Measurements from ENCODE around the gene PRRC2A.
A peak's percentile ranks its signal among the peaks of the same experiment; 100 is the strongest.

PRRC2A gene

DNA sequence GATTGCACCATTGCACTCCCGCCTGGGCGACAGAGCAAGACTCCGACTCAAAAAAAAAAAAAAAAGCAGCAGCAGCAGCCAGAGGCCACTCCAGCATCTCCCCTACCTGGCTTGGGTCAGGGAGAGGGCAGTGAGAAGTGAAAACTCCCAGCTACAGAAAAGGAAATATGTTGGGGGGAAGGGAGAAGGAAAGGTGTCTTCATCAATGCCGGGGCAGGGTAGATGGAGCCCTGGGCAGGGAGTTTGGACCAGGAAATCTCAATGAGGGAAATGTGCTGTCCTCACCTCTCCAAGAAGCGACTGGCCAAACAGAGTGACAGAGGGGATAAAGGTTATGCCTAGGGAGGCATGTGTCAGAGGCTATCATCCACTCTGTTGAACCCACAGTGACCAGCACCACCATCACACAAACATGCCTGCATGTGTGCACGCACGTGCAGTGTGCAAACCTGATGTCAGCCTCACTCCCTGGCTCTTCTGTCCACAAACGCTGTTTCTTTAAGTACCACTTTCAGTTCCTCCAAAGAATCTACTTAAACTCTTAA lies 6.4 kb upstream of the PRRC2A start:
- Histone ChIP-seq H3K27me3 (replicated peaks; ENCODE audit: control insufficient read depth, insufficient read depth, low read length, poor library complexity, severe bottlenecking) (no peaks in the 10 kb centered on the region), H3K9me3 (ENCODE audit: control insufficient read depth, low read length) (no peaks in the 10 kb centered on the region), H3K4me3 (ENCODE audit: insufficient read depth, low read depth, low read length, poor library complexity, severe bottlenecking) (no peak overlapping the region), H3K27ac (ENCODE audit: insufficient read depth, low read length, poor library complexity, severe bottlenecking) (no peak overlapping the region), H3K4me1 (ENCODE audit: control insufficient read depth, insufficient read depth, low read length, poor library complexity, severe bottlenecking) (no peaks in the 10 kb centered on the region), H3K36me3 (ENCODE audit: control insufficient read depth, insufficient read depth, low read length) (no peaks in the 10 kb centered on the region)
- no peak for DNase-seq

GRCh38 chr6:31614684-31615578 lies 5.6 kb upstream of the PRRC2A start, which contains the start of gene AIF1:
Gene AIF1 (plus strand): TSS chr6:31615234. CDS start chr6:31615330, 96 bp downstream.
- Histone ChIP-seq H3K36me3 (ENCODE audit: control insufficient read depth, insufficient read depth, low read length) (no peaks in the 10 kb centered on the region), H3K27ac (ENCODE audit: insufficient read depth, low read length, poor library complexity, severe bottlenecking) (no peak within 1 kb of the TSS), H3K9me3 (ENCODE audit: control insufficient read depth, low read length) (no peaks in the 10 kb centered on the region), H3K4me1 (ENCODE audit: control insufficient read depth, insufficient read depth, low read length, poor library complexity, severe bottlenecking) (no peaks in the 10 kb centered on the region), H3K27me3 (replicated peaks; ENCODE audit: control insufficient read depth, insufficient read depth, low read length, poor library complexity, severe bottlenecking) (no peaks in the 10 kb centered on the region), H3K4me3 (ENCODE audit: insufficient read depth, low read depth, low read length, poor library complexity, severe bottlenecking) (no peak within 1 kb of the TSS)
- no peak for DNase-seq

DNA sequence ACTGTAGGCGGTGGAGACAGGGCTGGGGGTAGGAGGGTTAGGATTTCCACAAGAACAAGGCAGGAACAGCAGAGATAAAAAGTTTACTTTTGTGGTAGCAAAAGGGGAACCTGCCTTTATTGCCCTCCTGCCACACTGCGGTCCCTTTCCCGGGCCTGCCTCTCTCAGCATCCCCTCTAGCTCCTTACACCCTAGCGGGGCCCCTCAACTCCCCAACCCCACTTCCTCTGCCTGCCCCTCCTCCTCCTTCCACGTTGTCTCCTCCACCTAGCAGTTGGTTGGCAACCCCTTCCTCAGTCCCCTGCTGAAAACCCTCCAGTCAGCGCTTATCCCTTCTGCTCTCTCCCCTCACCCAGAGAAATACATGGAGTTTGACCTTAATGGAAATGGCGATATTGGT lies 4.8 kb upstream of the PRRC2A start:
- H3K9me3 ChIP-seq (ENCODE audit: control insufficient read depth, low read length): no peaks in the 10 kb centered on the region
- no peaks in the 10 kb centered on the region for H3K36me3 ChIP-seq (ENCODE audit: control insufficient read depth, insufficient read depth, low read length)
- no peak overlapping the region for H3K27ac ChIP-seq (ENCODE audit: insufficient read depth, low read length, poor library complexity, severe bottlenecking)
- no peaks in the 10 kb centered on the region for H3K4me1 ChIP-seq (ENCODE audit: control insufficient read depth, insufficient read depth, low read length, poor library complexity, severe bottlenecking)
- no peaks in the 10 kb centered on the region for H3K27me3 ChIP-seq (replicated peaks; ENCODE audit: control insufficient read depth, insufficient read depth, low read length, poor library complexity, severe bottlenecking)
- DNase-seq: no peak
- H3K4me3 ChIP-seq (ENCODE audit: insufficient read depth, low read depth, low read length, poor library complexity, severe bottlenecking): no peak overlapping the region

GRCh38 chr6:31617010-31617409 lies 3.5 kb upstream of the PRRC2A start:
- DNase-seq: no peak
- H3K4me1 ChIP-seq (ENCODE audit: control insufficient read depth, insufficient read depth, low read length, poor library complexity, severe bottlenecking): peaks cover 7% of the 10 kb centered on the region
- no peaks in the 10 kb centered on the region for H3K9me3 ChIP-seq (ENCODE audit: control insufficient read depth, low read length)
- no peak overlapping the region for H3K27ac ChIP-seq (ENCODE audit: insufficient read depth, low read length, poor library complexity, severe bottlenecking)
- H3K4me3 ChIP-seq (ENCODE audit: insufficient read depth, low read depth, low read length, poor library complexity, severe bottlenecking): no peak overlapping the region
- H3K27me3 ChIP-seq (replicated peaks; ENCODE audit: control insufficient read depth, insufficient read depth, low read length, poor library complexity, severe bottlenecking): no peaks in the 10 kb centered on the region
- H3K36me3 ChIP-seq (ENCODE audit: control insufficient read depth, insufficient read depth, low read length): no peaks in the 10 kb centered on the region

DNA sequence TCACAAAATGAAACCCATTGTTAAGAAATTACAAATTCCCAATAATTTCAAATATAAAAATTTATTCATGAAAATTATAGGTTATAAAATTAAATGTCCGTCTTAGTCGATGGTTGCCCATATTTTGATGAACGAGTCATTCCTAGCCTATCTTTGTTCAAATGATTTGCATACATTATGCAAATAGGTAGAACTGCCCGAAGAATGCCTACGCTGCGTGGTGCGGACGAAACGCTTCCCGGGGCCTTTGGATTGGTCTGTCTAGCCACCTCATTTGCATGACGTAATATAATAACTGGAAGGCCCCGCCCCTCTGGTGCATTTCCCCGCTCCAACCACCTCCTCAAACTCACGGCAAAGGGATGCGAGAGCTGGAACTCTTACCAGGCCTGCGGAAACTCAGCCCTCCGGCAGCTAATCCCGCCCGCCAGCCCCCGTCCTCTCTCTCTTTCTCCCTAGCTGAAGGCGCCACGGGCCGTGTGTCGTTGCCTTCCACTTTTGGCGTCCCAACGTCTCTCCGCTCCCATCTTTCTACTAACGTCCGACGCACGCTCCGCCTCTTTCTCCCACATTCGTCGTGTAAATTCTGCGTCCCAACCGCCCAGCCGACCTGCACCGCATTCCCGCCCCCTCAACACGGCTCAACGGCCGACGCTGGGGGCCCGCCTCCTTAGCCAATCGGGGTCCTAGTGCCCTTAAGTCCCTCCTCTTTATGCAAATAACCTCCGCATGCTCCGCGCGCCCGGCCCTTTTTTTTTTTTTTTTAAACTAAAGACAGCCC lies 520 bp upstream of the PRRC2A start:
- Histone ChIP-seq H3K4me1 (ENCODE audit: control insufficient read depth, insufficient read depth, low read length, poor library complexity, severe bottlenecking) (peaks cover 7% of the 10 kb centered on the region), H3K4me3 (ENCODE audit: insufficient read depth, low read depth, low read length, poor library complexity, severe bottlenecking) (peak overlapping the region; percentile 56), H3K27me3 (replicated peaks; ENCODE audit: control insufficient read depth, insufficient read depth, low read length, poor library complexity, severe bottlenecking) (no peaks in the 10 kb centered on the region), H3K9me3 (ENCODE audit: control insufficient read depth, low read length) (no peaks in the 10 kb centered on the region), H3K27ac (ENCODE audit: insufficient read depth, low read length, poor library complexity, severe bottlenecking) (peak overlapping the region; percentile 92), H3K36me3 (ENCODE audit: control insufficient read depth, insufficient read depth, low read length) (peaks cover 18% of the 10 kb centered on the region)
- peak; percentile 95 for DNase-seq

GRCh38 chr6:31621320-31621939 lies 915 bp downstream of the PRRC2A start:
- Histone ChIP-seq H3K9me3 (ENCODE audit: control insufficient read depth, low read length) (no peaks in the 10 kb centered on the region), H3K4me1 (ENCODE audit: control insufficient read depth, insufficient read depth, low read length, poor library complexity, severe bottlenecking) (peaks cover 7% of the 10 kb centered on the region), H3K36me3 (ENCODE audit: control insufficient read depth, insufficient read depth, low read length) (peaks cover 32% of the 10 kb centered on the region), H3K27ac (ENCODE audit: insufficient read depth, low read length, poor library complexity, severe bottlenecking) (peak overlapping the region; percentile 92), H3K27me3 (replicated peaks; ENCODE audit: control insufficient read depth, insufficient read depth, low read length, poor library complexity, severe bottlenecking) (no peaks in the 10 kb centered on the region), H3K4me3 (ENCODE audit: insufficient read depth, low read depth, low read length, poor library complexity, severe bottlenecking) (peak overlapping the region; percentile 56)
- DNase-seq: no peak

DNA sequence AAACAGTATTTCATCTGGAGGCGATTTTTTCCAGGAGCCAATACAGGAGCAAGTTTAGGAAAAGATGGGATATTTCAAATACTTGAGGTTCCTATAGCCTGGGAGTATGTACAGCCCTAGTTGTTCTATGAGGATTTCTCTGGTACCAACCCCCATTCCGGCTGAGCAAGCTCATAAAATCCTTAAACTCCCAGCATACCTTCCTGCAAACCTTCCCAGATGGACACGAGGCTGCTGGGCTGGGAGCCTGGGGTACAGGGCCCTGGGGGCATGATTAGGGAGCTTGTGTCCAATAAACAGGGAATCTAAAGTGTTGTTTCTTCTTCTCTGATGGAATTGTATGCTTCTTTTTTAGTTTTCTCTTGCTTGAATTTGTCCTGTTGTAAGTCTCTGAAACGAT lies 1.5 kb downstream of the PRRC2A start:
- H3K4me3 ChIP-seq (ENCODE audit: insufficient read depth, low read depth, low read length, poor library complexity, severe bottlenecking): no peak overlapping the region
- no peak for DNase-seq

GRCh38 chr6:31622684-31623091 lies 2.2 kb downstream of the PRRC2A start:
- H3K9me3 ChIP-seq (ENCODE audit: control insufficient read depth, low read length): no peaks in the 10 kb centered on the region
- no peak for DNase-seq
- H3K4me1 ChIP-seq (ENCODE audit: control insufficient read depth, insufficient read depth, low read length, poor library complexity, severe bottlenecking): peaks cover 7% of the 10 kb centered on the region
- H3K27ac ChIP-seq (ENCODE audit: insufficient read depth, low read length, poor library complexity, severe bottlenecking): no peak overlapping the region
- H3K27me3 ChIP-seq (replicated peaks; ENCODE audit: control insufficient read depth, insufficient read depth, low read length, poor library complexity, severe bottlenecking): no peaks in the 10 kb centered on the region
- H3K4me3 ChIP-seq (ENCODE audit: insufficient read depth, low read depth, low read length, poor library complexity, severe bottlenecking): no peak overlapping the region
- peaks cover 45% of the 10 kb centered on the region for H3K36me3 ChIP-seq (ENCODE audit: control insufficient read depth, insufficient read depth, low read length)

More for the DNA sequence above, 1.5 kb downstream of the PRRC2A start:
- Histone ChIP-seq H3K27ac (ENCODE audit: insufficient read depth, low read length, poor library complexity, severe bottlenecking) (peak overlapping the region; percentile 92), H3K36me3 (ENCODE audit: control insufficient read depth, insufficient read depth, low read length) (peaks cover 38% of the 10 kb centered on the region), H3K9me3 (ENCODE audit: control insufficient read depth, low read length) (no peaks in the 10 kb centered on the region), H3K4me1 (ENCODE audit: control insufficient read depth, insufficient read depth, low read length, poor library complexity, severe bottlenecking) (peaks cover 7% of the 10 kb centered on the region), H3K27me3 (replicated peaks; ENCODE audit: control insufficient read depth, insufficient read depth, low read length, poor library complexity, severe bottlenecking) (no peaks in the 10 kb centered on the region)

GRCh38 chr6:31624070-31624469 lies 3.6 kb downstream of the PRRC2A start:
- Histone ChIP-seq H3K9me3 (ENCODE audit: control insufficient read depth, low read length) (no peaks in the 10 kb centered on the region), H3K27ac (ENCODE audit: insufficient read depth, low read length, poor library complexity, severe bottlenecking) (no peak overlapping the region), H3K4me3 (ENCODE audit: insufficient read depth, low read depth, low read length, poor library complexity, severe bottlenecking) (no peak overlapping the region), H3K4me1 (ENCODE audit: control insufficient read depth, insufficient read depth, low read length, poor library complexity, severe bottlenecking) (peaks cover 7% of the 10 kb centered on the region), H3K36me3 (ENCODE audit: control insufficient read depth, insufficient read depth, low read length) (peaks cover 59% of the 10 kb centered on the region), H3K27me3 (replicated peaks; ENCODE audit: control insufficient read depth, insufficient read depth, low read length, poor library complexity, severe bottlenecking) (no peaks in the 10 kb centered on the region)
- DNase-seq: no peak

Measured in effector memory CD4-positive, alpha-beta T cell (primary cell).